Naive thymus-derived CD4-positive, alpha-beta T cell (primary cell): ENCODE data around the gene FGFR4. TPM values are rescaled to one million over a fixed set of nuclear protein-coding genes. Genes with fewer than 3 reads are reported as not detected.
A peak's percentile ranks its signal among the peaks of the same experiment; 100 is the strongest.

ENCODE experiments used
- ATAC-seq: fragments of 150-1000 bp; cut with Tn5 transposase; 2 replicates; pipeline ENCODE4 v1.10.0; 2021; ENCODE audit warnings: mild to moderate bottlenecking, moderate library complexity
- CTCF ChIA-PET: fragments of 350-600 bp; sonication (Branson Sonifier 250); formaldehyde crosslinking; loops from one replicate; lab custom pipeline; 2021; ENCODE audit warnings: antibody characterized with exemption; lab: Charles Lee
- POLR2A ChIA-PET: fragments of 350-600 bp; sonication (Branson Sonifier 250); formaldehyde crosslinking; loops from one replicate; lab custom pipeline; 2021; ENCODE audit warnings: antibody characterized with exemption, inconsistent platforms; lab: Charles Lee
- DNase-seq, 9 donors: peaks; one replicate each; pipeline versions ENCODE4 v3.0.0 to v3.0.0-alpha.2; 2020 to 2022; ENCODE audit warnings: mixed read lengths in 1 of 9
- H3K27ac ChIP-seq: one replicate; pipeline ENCODE4 v1.7.0; 2013; ENCODE audit warnings: mild to moderate bottlenecking, low read depth, low read length, moderate library complexity
- H3K27me3 ChIP-seq, 2 donors: one replicate each; pipeline ENCODE4 v1.7.0; 2013; ENCODE audit warnings: low read length in 2 of 2, mild to moderate bottlenecking in 2 of 2, moderate library complexity in 2 of 2; ENCODE audit not compliant: control insufficient read depth in 2 of 2, insufficient read depth in 2 of 2
- H3K36me3 ChIP-seq, 3 experiments: 1 replicate in 2 of 3; 2 replicates in 1 of 3; pipeline ENCODE4 v1.7.0; 2013; ENCODE audit warnings: low read length in 3 of 3, mild to moderate bottlenecking in 3 of 3, moderate library complexity in 1 of 3; ENCODE audit not compliant: insufficient read depth in 3 of 3, control insufficient read depth in 2 of 3
- H3K4me1 ChIP-seq, 2 donors: one replicate each; pipeline ENCODE4 v1.7.0; 2013; ENCODE audit warnings: low read length in 2 of 2, mild to moderate bottlenecking in 2 of 2, moderate library complexity in 1 of 2; ENCODE audit not compliant: control insufficient read depth in 2 of 2, insufficient read depth in 2 of 2
- H3K4me3 ChIP-seq: 2 replicates; pipeline ENCODE4 v1.7.0; 2013; ENCODE audit warnings: mild to moderate bottlenecking, low read length
- H3K9me3 ChIP-seq, 3 experiments: 1 replicate in 2 of 3; 2 replicates in 1 of 3; pipeline ENCODE4 v1.7.0; 2013; ENCODE audit warnings: low read length in 3 of 3; ENCODE audit not compliant: control insufficient read depth in 2 of 3
- H3K27ac Mint-ChIP-seq, 9 donors: one replicate each; pipeline ENCODE4 v1.8.0; 2020 to 2022; ENCODE audit warnings: mixed read lengths in 9 of 9, mild to moderate bottlenecking in 8 of 9, moderate library complexity in 5 of 9, inconsistent platforms in 2 of 9
- H3K27me3 Mint-ChIP-seq, 5 donors: one replicate each; pipeline ENCODE4 v1.8.0; 2021 to 2022; ENCODE audit warnings: mixed read lengths in 5 of 5, mild to moderate bottlenecking in 1 of 5
- H3K36me3 Mint-ChIP-seq, 5 donors: one replicate each; pipeline ENCODE4 v1.8.0; 2020 to 2022; ENCODE audit warnings: mixed read lengths in 5 of 5, mild to moderate bottlenecking in 3 of 5, inconsistent platforms in 1 of 5
- H3K4me1 Mint-ChIP-seq, 7 donors: one replicate each; pipeline ENCODE4 v1.8.0; 2020 to 2022; ENCODE audit warnings: mixed read lengths in 7 of 7, mild to moderate bottlenecking in 3 of 7, inconsistent platforms in 1 of 7
- H3K4me3 Mint-ChIP-seq, 10 donors: one replicate each; pipeline ENCODE4 v1.8.0; 2020 to 2022; ENCODE audit warnings: mild to moderate bottlenecking in 10 of 10, mixed read lengths in 10 of 10, moderate library complexity in 6 of 10, inconsistent platforms in 2 of 10
- H3K9me3 Mint-ChIP-seq, 11 donors: one replicate each; pipeline ENCODE4 v1.8.0; 2020 to 2022; ENCODE audit warnings: mixed read lengths in 11 of 11, mild to moderate bottlenecking in 4 of 11, inconsistent platforms in 1 of 11, moderate library complexity in 1 of 11
- intact Hi-C, 2 donors: fragments of 100-400 bp; cut with micrococcal nuclease; formaldehyde crosslinking; loops; one replicate each; pipeline ENCODE4 v1.15.1; 2023
- polyA plus RNA-seq, 2 donors: library from polyadenylated mRNA; unstranded; fragments of 300-500 nt; fragmentation: Illumina TruSeq; gene quantifications; one replicate each; pipeline ENCODE4 v1.2.3, GENCODE V29; 2021
- total RNA-seq, 6 experiments: library from RNA in 5 of 6; stranded (reverse) in 5 of 6; gene quantifications; 1 replicate in 5 of 6; 2 replicates in 1 of 6; pipeline ENCODE4 v1.2.3 and lab custom pipeline; 2021 to 2026

The FGFR4 gene
- total and polyA plus RNA-seq, 7 experiments from 2014 or later: 0.20 to 3.6 (median 1.4) TPM

- H3K36me3 Mint-ChIP-seq: no peaks in the 10 kb centered on the region
- CTCF ChIA-PET: interaction anchor here (3.1 kb wide), 1 partner anchor 39 kb away, joined by 19 read pairs; no protein-coding TSS in a partner anchor
- no peaks in the 10 kb centered on the region for H3K27me3 Mint-ChIP-seq
- H3K4me3 Mint-ChIP-seq: no peak overlapping the region
- Histone ChIP-seq H3K27me3 (no peaks in the 10 kb centered on the region), H3K9me3 (no peaks in the 10 kb centered on the region), H3K4me1 (no peaks in the 10 kb centered on the region), H3K27ac (no peak overlapping the region), H3K36me3 (no peaks in the 10 kb centered on the region), H3K4me3 (no peak overlapping the region)
- intact Hi-C loops: loop anchor here (5.0 to 10.0 kb wide), 11 partner anchors 37 to 1095 kb away; partner anchors contain the start of genes HNRNPAB (in 1 of the 2) and PDLIM7 (in 1 of the 2)
- no peak for DNase-seq
- ATAC-seq: no peak
- H3K27ac Mint-ChIP-seq: no peak overlapping the region
- POLR2A ChIA-PET: no interaction called here
- peaks cover 4 to 14% (median 5%) of the 10 kb centered on the region in 7 donors for H3K4me1 Mint-ChIP-seq
- H3K9me3 Mint-ChIP-seq: no peaks in the 10 kb centered on the region
Measured at GRCh38 chr5:177109810-177110209, 23.1 kb downstream of the FGFR4 start.

- POLR2A ChIA-PET: interaction anchor here (0.7 to 1.3 kb wide), 2 partner anchors 20 to 44 kb away, joined by 3 read pairs; no protein-coding TSS in a partner anchor
Measured at GRCh38 chr5:177111720-177112394, 25.1 kb downstream of the FGFR4 start.

GRCh38 chr5:177112589-177113220 is 26.0 kb downstream of the FGFR4 start:
- H3K27me3 ChIP-seq: no peaks in the 10 kb centered on the region
- H3K4me1 Mint-ChIP-seq: peaks cover 10 to 28% (median 19%) of the 10 kb centered on the region in 7 donors
- no peak overlapping the region for H3K4me3 ChIP-seq
- ChIA-PET CTCF (interaction anchor here (0.6 to 3.4 kb wide), 26 partner anchors 15 to 1385 kb away, joined by 3 to 19 read pairs (median 5); partner anchors contain the start of genes FGFR4 and NSD1), POLR2A (interaction anchor here (1.3 to 3.3 kb wide), 2 partner anchors 19 to 21 kb away, joined by 3 to 22 read pairs; partner anchors contain the start of gene NSD1)
- H3K4me3 Mint-ChIP-seq: no peak overlapping the region
- no peak overlapping the region for H3K27ac ChIP-seq
- no peaks in the 10 kb centered on the region for H3K27me3 Mint-ChIP-seq
- peaks cover 9 to 12% of the 10 kb centered on the region in 2 donors for H3K4me1 ChIP-seq
- peaks cover 0 to 1% (median 0%) of the 10 kb centered on the region in 11 donors for H3K9me3 Mint-ChIP-seq
- H3K9me3 ChIP-seq: no peaks in the 10 kb centered on the region
- no peak for ATAC-seq
- intact Hi-C loops: loop anchor here (1.0 to 10.0 kb wide), 14 partner anchors 35 to 1092 kb away; partner anchors contain the start of genes HNRNPAB (in 1 of the 2) and PDLIM7 (in 1 of the 2)
- H3K27ac Mint-ChIP-seq: no peak overlapping the region
- DNase-seq: no peak
- H3K36me3 Mint-ChIP-seq: peaks cover 0 to 4% (median 0%) of the 10 kb centered on the region in 5 donors
- no peaks in the 10 kb centered on the region for H3K36me3 ChIP-seq

More at GRCh38 chr5:177111720-177112394, 25.1 kb downstream of the FGFR4 start:
- H3K4me3 ChIP-seq: no peak overlapping the region
- Mint-ChIP-seq H3K27me3 (no peaks in the 10 kb centered on the region), H3K36me3 (peaks cover 0 to 4% (median 0%) of the 10 kb centered on the region in 5 donors), H3K27ac (no peak overlapping the region), H3K9me3 (peaks cover 0 to 1% (median 0%) of the 10 kb centered on the region in 11 donors), H3K4me1 (peaks cover 10 to 26% (median 15%) of the 10 kb centered on the region in 7 donors), H3K4me3 (no peak overlapping the region)
- CTCF ChIA-PET: interaction anchor here (0.6 to 3.1 kb wide), 9 partner anchors 19 to 1382 kb away, joined by 3 to 19 read pairs (median 4); partner anchors contain the start of gene FGFR4
- no peak overlapping the region for H3K27ac ChIP-seq
- H3K36me3 ChIP-seq: no peaks in the 10 kb centered on the region
- H3K27me3 ChIP-seq: no peaks in the 10 kb centered on the region
- DNase-seq (peak in 8 of 9 donors; percentile 33 to 66 (median 50)), ATAC-seq (peak; percentile 53)
- H3K4me1 ChIP-seq: peaks cover 5 to 6% of the 10 kb centered on the region in 2 donors
- H3K9me3 ChIP-seq: no peaks in the 10 kb centered on the region
- intact Hi-C loops: loop anchor here (1.0 to 10.0 kb wide), 14 partner anchors 35 to 1093 kb away; partner anchors contain the start of genes HNRNPAB (in 1 of the 2) and PDLIM7 (in 1 of the 2)

- no peak overlapping the region for H3K4me3 ChIP-seq
- H3K9me3 ChIP-seq: no peaks in the 10 kb centered on the region
- H3K27me3 Mint-ChIP-seq: no peaks in the 10 kb centered on the region
- DNase-seq (peak; percentile 59 to 83 (median 75)), ATAC-seq (peak; percentile 77)
- ChIA-PET CTCF (interaction anchor here (0.5 to 3.4 kb wide), 33 partner anchors 14 to 1386 kb away, joined by 3 to 14 read pairs (median 4); partner anchors contain the start of genes FGFR4 and NSD1), POLR2A (interaction anchor here (0.6 to 3.3 kb wide), 6 partner anchors 18 to 83 kb away, joined by 3 to 22 read pairs (median 4); partner anchors contain the start of gene NSD1)
- H3K9me3 Mint-ChIP-seq: peaks cover 0 to 1% (median 0%) of the 10 kb centered on the region in 11 donors
- peaks cover 0 to 4% (median 0%) of the 10 kb centered on the region in 5 donors for H3K36me3 Mint-ChIP-seq
- H3K36me3 ChIP-seq: no peaks in the 10 kb centered on the region
- intact Hi-C loops: loop anchor here (1.0 to 10.0 kb wide), 17 partner anchors 20 to 1091 kb away; partner anchors contain the start of genes NSD1 (in 2 of the 2), HNRNPAB (in 1 of the 2), PDLIM7 (in 1 of the 2) and PRELID1 (in 1 of the 2)
- peaks cover 10 to 30% (median 20%) of the 10 kb centered on the region in 7 donors for H3K4me1 Mint-ChIP-seq
- H3K4me1 ChIP-seq: peaks cover 9 to 12% of the 10 kb centered on the region in 2 donors
- no peak overlapping the region for H3K27ac ChIP-seq
- no peaks in the 10 kb centered on the region for H3K27me3 ChIP-seq
- H3K27ac Mint-ChIP-seq: peak overlapping the region in 3 of 9 donors; percentile 33 to 80 (median 67)
- H3K4me3 Mint-ChIP-seq: peak overlapping the region in 1 of 10 donors; percentile 47
Measured at GRCh38 chr5:177113566-177114424, 27.1 kb downstream of the FGFR4 start.

GRCh38 chr5:177116631-177117373 is 30.1 kb downstream of the FGFR4 start:
- Mint-ChIP-seq H3K9me3 (peaks cover 0 to 1% (median 0%) of the 10 kb centered on the region in 11 donors), H3K27me3 (no peaks in the 10 kb centered on the region), H3K4me3 (peak overlapping the region; percentile 47 to 81 (median 74)), H3K4me1 (peaks cover 10 to 27% (median 20%) of the 10 kb centered on the region in 7 donors), H3K27ac (peak overlapping the region; percentile 26 to 94 (median 87)), H3K36me3 (peaks cover 0 to 4% (median 0%) of the 10 kb centered on the region in 5 donors)
- POLR2A ChIA-PET: interaction anchor here (0.6 kb wide), 2 partner anchors 186 to 653 kb away, joined by 3 read pairs; no protein-coding TSS in a partner anchor
- DNase-seq (peak; percentile 67 to 81 (median 78)), ATAC-seq (peak; percentile 97)
- Histone ChIP-seq H3K27me3 (no peaks in the 10 kb centered on the region), H3K27ac (peak overlapping the region; percentile 48), H3K4me3 (peak overlapping the region; percentile 34), H3K4me1 (peaks cover 9 to 12% of the 10 kb centered on the region in 2 donors), H3K36me3 (no peaks in the 10 kb centered on the region), H3K9me3 (no peaks in the 10 kb centered on the region)
- intact Hi-C loops: loop anchor here (1.0 to 10.0 kb wide), 4 partner anchors 88 to 1088 kb away; partner anchors contain the start of genes HNRNPAB (in 1 of the 2) and PDLIM7 (in 1 of the 2)
- CTCF ChIA-PET: interaction anchor here (1.1 kb wide), 1 partner anchor 13 kb away, joined by 3 read pairs; no protein-coding TSS in a partner anchor
